K562 (cell line): Measurements from ENCODE around the gene NAPA. TPM values are rescaled to one million over a fixed set of nuclear protein-coding genes. Genes with fewer than 3 reads are reported as not detected.

ENCODE experiments used
- BRF1 ChIP-seq: IDR thresholded peaks from 3 replicates; pipeline ENCODE4 v1.6.1; 2011; ENCODE audit warnings: borderline replicate concordance, mild to moderate bottlenecking; ENCODE audit not compliant: insufficient read length; ENCODE audit errors: extremely low read depth
- CBX5 ChIP-seq: IDR thresholded peaks from 2 replicates; pipeline ENCODE4 v1.6.1; 2014; ENCODE audit warnings: low read depth, borderline replicate concordance
- CEBPB ChIP-seq: fragments of 450-650 bp; IDR thresholded peaks from 2 replicates; pipeline ENCODE4 v1.6.1; 2016; ENCODE audit warnings: missing genetic modification characterization, missing compliant biosample characterization
- CREB3L1 ChIP-seq: fragments of 450-650 bp; IDR thresholded peaks from 2 replicates; pipeline ENCODE4 v1.6.1; 2014; ENCODE audit warnings: low read depth, mild to moderate bottlenecking, moderate library complexity, borderline replicate concordance
- DLX4 ChIP-seq: fragments of 250-450 bp; sonication (Bioruptor Pico); IDR thresholded peaks from 2 replicates; pipeline ENCODE4 v1.6.1; 2021; ENCODE audit warnings: mild to moderate bottlenecking
- EGR1 ChIP-seq: fragments of 450-650 bp; conservative IDR thresholded peaks from 2 replicates; pipeline ENCODE4 v1.6.1; 2017; ENCODE audit warnings: mild to moderate bottlenecking
- FOXA3 ChIP-seq, 2 experiments: fragments of 450-650 bp in 1 of 2; sonication (generic) in 1 of 2; formaldehyde crosslinking; IDR thresholded peaks in 1 of 2; conservative IDR thresholded peaks in 1 of 2; 2 replicates each; pipeline versions ENCODE4 v1.4.0 to v1.8.0; 2020 to 2022; ENCODE audit warnings: mild to moderate bottlenecking in 2 of 2, missing genetic modification reagents in 1 of 2
- FOXJ3 ChIP-seq: sonication (generic); formaldehyde crosslinking; IDR thresholded peaks from 2 replicates; pipeline ENCODE4 v1.4.0; 2020; ENCODE audit warnings: mild to moderate bottlenecking, missing genetic modification reagents
- JUN ChIP-seq, 2 experiments: sonication (generic) in 1 of 2; formaldehyde crosslinking in 1 of 2; IDR thresholded peaks; 2 replicates each; pipeline versions ENCODE4 v1.6.1 to v1.8.0; 2012 to 2022; ENCODE audit warnings: borderline replicate concordance in 2 of 2, mild to moderate bottlenecking in 2 of 2, improper control_type of control experiment in 1 of 2, low read depth in 1 of 2, low read length in 1 of 2, missing genetic modification reagents in 1 of 2
- MAZ ChIP-seq, 2 experiments: fragments of 450-650 bp in 1 of 2; sonication (generic) in 1 of 2; formaldehyde crosslinking; IDR thresholded peaks in 1 of 2; conservative IDR thresholded peaks in 1 of 2; 2 replicates each; pipeline versions ENCODE4 v1.4.0 to v1.5.0; 2020; ENCODE audit warnings: mild to moderate bottlenecking in 1 of 2, missing genetic modification reagents in 1 of 2
- NR2C1 ChIP-seq, 2 experiments: fragments of 450-650 bp; IDR thresholded peaks; 2 replicates each; pipeline ENCODE4 v1.6.1; 2017; ENCODE audit warnings: mild to moderate bottlenecking in 2 of 2, antibody characterized with exemption in 1 of 2, inconsistent platforms in 1 of 2, missing compliant biosample characterization in 1 of 2, missing genetic modification characterization in 1 of 2
- PHTF2 ChIP-seq: fragments of 250-450 bp; sonication (Bioruptor Pico); IDR thresholded peaks from 2 replicates; pipeline ENCODE4 v1.5.0; 2021; ENCODE audit warnings: mild to moderate bottlenecking
- RBM22 ChIP-seq: fragments of 200-400 bp; formaldehyde crosslinking; IDR thresholded peaks from 2 replicates; pipeline ENCODE4 v1.6.1; 2018; ENCODE audit warnings: low read length, low read depth; ENCODE audit not compliant: poor library complexity, severe bottlenecking
- RFX1 ChIP-seq: fragments of 450-650 bp; IDR thresholded peaks from 2 replicates; pipeline ENCODE4 v1.6.1; 2016; ENCODE audit warnings: mild to moderate bottlenecking, moderate library complexity
- SMC3 ChIP-seq: conservative IDR thresholded peaks from 2 replicates; pipeline ENCODE4 v1.6.1; 2011; ENCODE audit warnings: low read depth, low read length, improper control_type of control experiment; ENCODE audit not compliant: insufficient read depth
- ZFP30 ChIP-seq: fragments of 250-450 bp; sonication (Bioruptor Pico); IDR thresholded peaks from 2 replicates; pipeline ENCODE4 v1.8.0; 2022; ENCODE audit warnings: moderate library complexity, mild to moderate bottlenecking, inconsistent platforms, borderline replicate concordance
- ZFPM2 ChIP-seq: fragments of 250-450 bp; sonication (Bioruptor Pico); IDR thresholded peaks from 2 replicates; pipeline ENCODE4 v1.5.1; 2022; ENCODE audit warnings: mild to moderate bottlenecking
- ZNF324 ChIP-seq: fragments of 250-450 bp; sonication (Bioruptor Pico); IDR thresholded peaks from 2 replicates; pipeline ENCODE4 v1.4.0; 2020; ENCODE audit warnings: mild to moderate bottlenecking
- polyA plus RNA-seq, 8 experiments: library from polyadenylated mRNA; depleted of rRNA in 4 of 8; stranded (reverse) in 5 of 8; unstranded in 3 of 8; fragments of >200 nt; fragmentation: Nextera tagmentation in 2 of 8; fragmentation: Illumina TruSeq in 1 of 8; extraction: Ambion mirVana in 2 of 8; extraction: Trizol in 1 of 8; gene quantifications; 2 replicates each; pipeline versions ENCODE4 v1.2.1 to v1.2.3, GENCODE V29; 2011 to 2014; ENCODE audit warnings: inconsistent platforms in 1 of 8, missing spikeins in 1 of 8
- total RNA-seq, 7 experiments: library from RNA; depleted of rRNA in 6 of 7; stranded (reverse); fragments of >200 nt in 6 of 7; fragmentation: Illumina TruSeq in 2 of 7; extraction: Trizol in 2 of 7; gene quantifications; 2 replicates each; pipeline versions ENCODE4 v1.2.1 to v1.2.3, GENCODE V29; 2011 to 2021; ENCODE audit warnings: low replicate concordance in 1 of 7
- TF ChIP-seq, protein P1 (sequence below): sonication (generic); formaldehyde crosslinking; IDR thresholded peaks from 2 replicates; pipeline ENCODE4 v1.8.0; 2022; ENCODE audit warnings: mild to moderate bottlenecking, missing genetic modification reagents
- TF ChIP-seq, protein P2 (sequence below), 2 experiments: IDR thresholded peaks in 1 of 2; conservative IDR thresholded peaks in 1 of 2; 2 replicates each; pipeline ENCODE4 v1.6.1; 2016; ENCODE audit warnings: low read depth in 2 of 2, mild to moderate bottlenecking in 1 of 2, missing compliant biosample characterization in 1 of 2, missing genetic modification characterization in 1 of 2, moderate library complexity in 1 of 2

Gene NAPA
- total and polyA plus RNA-seq, 9 of the 15 experiments (the other 6 are each of a cell fraction or from before 2014, with no cell fraction given) = 5.4 to 98.6 (median 77.5) TPM

DNA sequence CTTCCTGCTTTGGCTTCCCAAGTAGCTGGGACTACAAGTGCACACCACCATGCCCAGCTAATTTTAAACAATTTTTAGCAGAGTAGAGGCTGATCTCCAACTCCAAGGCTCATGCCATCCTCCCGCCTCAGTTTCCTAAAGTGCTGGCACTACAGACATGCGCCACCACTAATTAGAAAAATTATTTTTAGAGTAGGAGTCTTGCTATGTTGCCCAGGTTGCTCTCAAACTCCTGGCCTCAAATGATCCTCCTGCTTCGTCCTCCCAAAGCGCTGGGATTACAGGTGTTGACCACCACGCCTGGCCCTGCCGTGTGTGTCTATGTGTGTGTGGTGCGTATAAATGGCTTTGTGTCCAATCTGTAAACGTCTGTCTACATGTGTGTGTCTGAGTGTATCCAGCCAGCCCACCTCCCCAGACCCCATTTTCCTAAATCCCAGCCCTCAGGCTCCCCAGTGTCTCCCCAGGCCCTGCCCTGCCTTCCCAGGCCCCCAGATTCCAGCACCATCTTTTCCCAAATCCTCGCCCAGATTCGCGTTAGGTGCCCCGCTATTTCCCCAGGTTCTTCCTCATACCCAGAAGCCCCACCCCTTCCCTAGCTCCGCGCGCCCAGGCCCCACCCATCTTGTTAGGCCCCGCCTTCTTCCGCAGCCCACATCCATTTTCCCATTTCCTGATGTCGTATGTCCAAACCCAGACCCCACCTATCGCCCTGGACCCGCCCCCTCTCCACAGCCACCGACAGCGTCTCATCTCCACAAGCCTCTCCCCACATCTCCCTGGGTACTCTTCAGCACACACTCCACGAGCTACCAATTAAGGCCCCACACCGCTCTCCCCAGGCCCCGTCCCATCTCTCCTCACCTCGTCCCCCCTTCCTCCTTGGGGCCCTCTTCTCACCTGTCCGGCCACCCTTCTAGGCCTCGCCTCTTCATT, 68.1 kb downstream of the NAPA start (continued):
- no peak for TF ChIP-seq JUN (IDR thresholded peaks at IDR 0.05; ENCODE audit: borderline replicate concordance, low read depth, low read length)
- no peak for TF ChIP-seq JUN (CRISPR knock-in tag; IDR thresholded peaks at IDR 0.05; ENCODE audit: borderline replicate concordance)
- TF ChIP-seq CEBPB (tag) = no peak
- TF ChIP-seq FOXA3 (CRISPR knock-in tag; conservative IDR thresholded peaks at IDR 0.05 in 1 of 2, IDR thresholded peaks at IDR 0.05 in 1 of 2) = no peak
- TF ChIP-seq DLX4 = no peak
- no peak for TF ChIP-seq ZNF324 (CRISPR knock-in tag)
- TF ChIP-seq RBM22 = no peak
- TF ChIP-seq, protein P1, sequence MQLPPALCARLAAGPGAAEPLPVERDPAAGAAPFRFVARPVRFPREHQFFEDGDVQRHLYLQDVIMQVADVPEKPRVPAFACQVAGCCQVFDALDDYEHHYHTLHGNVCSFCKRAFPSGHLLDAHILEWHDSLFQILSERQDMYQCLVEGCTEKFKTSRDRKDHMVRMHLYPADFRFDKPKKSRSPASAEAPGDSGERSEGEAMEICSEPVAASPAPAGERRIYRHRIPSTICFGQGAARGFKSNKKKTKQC (CRISPR knock-in tag) = no peak
- TF ChIP-seq PHTF2 (CRISPR knock-in tag) = no peak
- TF ChIP-seq, protein P2, sequence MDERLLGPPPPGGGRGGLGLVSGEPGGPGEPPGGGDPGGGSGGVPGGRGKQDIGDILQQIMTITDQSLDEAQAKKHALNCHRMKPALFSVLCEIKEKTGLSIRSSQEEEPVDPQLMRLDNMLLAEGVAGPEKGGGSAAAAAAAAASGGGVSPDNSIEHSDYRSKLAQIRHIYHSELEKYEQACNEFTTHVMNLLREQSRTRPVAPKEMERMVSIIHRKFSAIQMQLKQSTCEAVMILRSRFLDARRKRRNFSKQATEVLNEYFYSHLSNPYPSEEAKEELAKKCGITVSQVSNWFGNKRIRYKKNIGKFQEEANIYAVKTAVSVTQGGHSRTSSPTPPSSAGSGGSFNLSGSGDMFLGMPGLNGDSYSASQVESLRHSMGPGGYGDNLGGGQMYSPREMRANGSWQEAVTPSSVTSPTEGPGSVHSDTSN (CRISPR knock-in tag; IDR thresholded peaks at IDR 0.05; ENCODE audit: low read depth) = no peak
- TF ChIP-seq, protein P2 (tag; conservative IDR thresholded peaks at IDR 0.05; ENCODE audit: low read depth) = no peak
- TF ChIP-seq ZFPM2 (CRISPR knock-in tag) = no peak
- TF ChIP-seq FOXJ3 (CRISPR knock-in tag) = no peak
- TF ChIP-seq EGR1 = no peak
- no peak; a peak in 1 of 4 replicates for TF ChIP-seq MAZ (CRISPR knock-in tag; conservative IDR thresholded peaks at IDR 0.05 in 1 of 2, IDR thresholded peaks at IDR 0.05 in 1 of 2)
- no peak for TF ChIP-seq RFX1
- no peak for TF ChIP-seq BRF1
- TF ChIP-seq SMC3 = no peak
- no peak for TF ChIP-seq CBX5
- TF ChIP-seq ZFP30 (CRISPR knock-in tag) = no peak
- TF ChIP-seq CREB3L1 = no peak
- TF ChIP-seq NR2C1 (IDR thresholded peaks at IDR 0.05) = no peak
- TF ChIP-seq NR2C1 (tag; IDR thresholded peaks at IDR 0.05) = no peak
